Breast epithelium (tissue), 4 donors: Measurements from ENCODE around the gene ITGA2B. TPM values are rescaled to one million over a fixed set of nuclear protein-coding genes. Genes with fewer than 3 reads are reported as not detected.

Experiments
- DNase-seq, 2 donors: peaks; one replicate each; pipeline ENCODE4 v3.0.0-alpha.2; 2019; ENCODE audit warnings: low spot score in 2 of 2
- H3K27ac ChIP-seq, 2 donors: fragments of 200-600 bp; sonication (generic) in 1 of 2; one replicate each; pipeline ENCODE4 v1.5.1; 2016 to 2019; ENCODE audit warnings: mild to moderate bottlenecking in 1 of 2
- H3K27me3 ChIP-seq, 2 donors: fragments of 200-600 bp; sonication (generic) in 1 of 2; one replicate each; pipeline versions ENCODE4 v1.5.1 to v1.6.0; 2017 to 2019; ENCODE audit warnings: control low read depth in 1 of 2, mild to moderate bottlenecking in 1 of 2
- H3K36me3 ChIP-seq: fragments of 200-600 bp; one replicate; pipeline ENCODE4 v1.5.1; 2019
- H3K4me1 ChIP-seq, 2 donors: fragments of 200-600 bp; sonication (generic); one replicate each; pipeline ENCODE4 v1.5.1; 2016 to 2019; ENCODE audit warnings: control low read depth in 1 of 2
- H3K4me3 ChIP-seq, 3 donors: fragments of 200-600 bp; sonication (generic); 1 replicate in 2 of 3; 2 replicates in 1 of 3; pipeline ENCODE4 v1.5.1; 2016 to 2019; ENCODE audit warnings: mild to moderate bottlenecking in 3 of 3, moderate library complexity in 2 of 3
- H3K9me3 ChIP-seq, 2 donors: fragments of 200-600 bp; sonication (generic) in 1 of 2; one replicate each; pipeline ENCODE4 v1.5.1; 2016 to 2019; ENCODE audit warnings: control low read depth in 1 of 2
- CTCF ChIP-seq, 3 donors: fragments of 450-650 bp; IDR thresholded peaks; one replicate each; pipeline ENCODE4 v1.5.1; 2016 to 2017; ENCODE audit warnings: antibody characterized with exemption in 3 of 3, mild to moderate bottlenecking in 3 of 3, moderate library complexity in 3 of 3
- POLR2A ChIP-seq: fragments of 450-650 bp; IDR thresholded peaks from one replicate; pipeline ENCODE4 v1.6.1; 2016; ENCODE audit warnings: antibody characterized with exemption, mild to moderate bottlenecking, moderate library complexity
- POLR2AphosphoS5 ChIP-seq, 3 donors: sonication (generic); formaldehyde crosslinking; IDR thresholded peaks; one replicate each; pipeline ENCODE4 v1.6.1; 2017; ENCODE audit warnings: antibody characterized with exemption in 3 of 3
- intact Hi-C: fragments of 100-400 bp; cut with DNase I; formaldehyde crosslinking; loops from one replicate; pipeline ENCODE4 v1.15.1; 2023; ENCODE audit warnings: low total_unique reads
- total RNA-seq, 3 donors: library from RNA; depleted of rRNA; stranded (reverse); fragments of >200 nt; gene quantifications; one replicate each; pipeline ENCODE4 v1.1.0, GENCODE V29; 2016

The ITGA2B gene
- total RNA-seq, 3 donors from 2014 or later: 0.66 to 1.2 (median 1.1) TPM

GRCh38 chr17:44361292-44362260, 27.9 kb downstream of the ITGA2B start:
- H3K27ac ChIP-seq: no peak overlapping the region
- H3K4me1 ChIP-seq: peaks cover 0 to 4% of the 10 kb centered on the region in 2 donors
- intact Hi-C loops: no loop called here
- DNase-seq: no peak
- no peak for TF ChIP-seq POLR2AphosphoS5 (IDR thresholded peaks at IDR 0.05)
- no peak for TF ChIP-seq POLR2A
- no peak for TF ChIP-seq CTCF (IDR thresholded peaks at IDR 0.05)
- no peaks in the 10 kb centered on the region for H3K36me3 ChIP-seq
- no peak overlapping the region for H3K4me3 ChIP-seq
- H3K9me3 ChIP-seq: no peaks in the 10 kb centered on the region
- H3K27me3 ChIP-seq: no peaks in the 10 kb centered on the region

GRCh38 chr17:44360826-44361225, 28.6 kb downstream of the ITGA2B start:
- H3K4me1 ChIP-seq: peaks cover 0 to 4% of the 10 kb centered on the region in 2 donors
- TF ChIP-seq CTCF (IDR thresholded peaks at IDR 0.05) (no peak), POLR2A (no peak), POLR2AphosphoS5 (IDR thresholded peaks at IDR 0.05) (no peak)
- no peak overlapping the region for H3K27ac ChIP-seq
- DNase-seq: no peak
- no peaks in the 10 kb centered on the region for H3K9me3 ChIP-seq
- H3K27me3 ChIP-seq: no peaks in the 10 kb centered on the region
- H3K36me3 ChIP-seq: no peaks in the 10 kb centered on the region
- intact Hi-C loops: no loop called here
- H3K4me3 ChIP-seq: no peak overlapping the region

GRCh38 chr17:44360144-44360533, 29.3 kb downstream of the ITGA2B start:
- no peak for TF ChIP-seq POLR2AphosphoS5 (IDR thresholded peaks at IDR 0.05)
- no peak for TF ChIP-seq POLR2A
- no peak for TF ChIP-seq CTCF (IDR thresholded peaks at IDR 0.05)
- Histone ChIP-seq H3K27me3 (no peaks in the 10 kb centered on the region), H3K4me3 (no peak overlapping the region), H3K4me1 (peaks cover 0 to 4% of the 10 kb centered on the region in 2 donors), H3K27ac (no peak overlapping the region), H3K36me3 (no peaks in the 10 kb centered on the region), H3K9me3 (no peaks in the 10 kb centered on the region)
- no peak for DNase-seq
- intact Hi-C loops: no loop called here

GRCh38 chr17:44359458-44360143, 29.8 kb downstream of the ITGA2B start:
- TF ChIP-seq CTCF (IDR thresholded peaks at IDR 0.05) (no peak), POLR2AphosphoS5 (IDR thresholded peaks at IDR 0.05) (no peak)
- no peaks in the 10 kb centered on the region for H3K27me3 ChIP-seq
- intact Hi-C loops: no loop called here

GRCh38 chr17:44359006-44359405, 30.4 kb downstream of the ITGA2B start:
- intact Hi-C loops: no loop called here
- DNase-seq: no peak
- no peaks in the 10 kb centered on the region for H3K27me3 ChIP-seq
- peaks cover 0 to 4% of the 10 kb centered on the region in 2 donors for H3K4me1 ChIP-seq
- H3K9me3 ChIP-seq: no peaks in the 10 kb centered on the region
- no peak overlapping the region for H3K4me3 ChIP-seq
- H3K36me3 ChIP-seq: no peaks in the 10 kb centered on the region
- TF ChIP-seq CTCF (IDR thresholded peaks at IDR 0.05): no peak
- no peak for TF ChIP-seq POLR2A
- TF ChIP-seq POLR2AphosphoS5 (IDR thresholded peaks at IDR 0.05): no peak
- no peak overlapping the region for H3K27ac ChIP-seq

More at GRCh38 chr17:44359458-44360143, 29.8 kb downstream of the ITGA2B start:
- peaks cover 0 to 4% of the 10 kb centered on the region in 2 donors for H3K4me1 ChIP-seq
- H3K9me3 ChIP-seq: no peaks in the 10 kb centered on the region
- no peaks in the 10 kb centered on the region for H3K36me3 ChIP-seq
- no peak overlapping the region for H3K4me3 ChIP-seq
- no peak for DNase-seq
- H3K27ac ChIP-seq: no peak overlapping the region
